GM12874 (cell line): ENCODE data around the gene SCGB3A1.

Source experiments
- CTCF ChIP-seq: IDR thresholded peaks from 2 replicates; pipeline ENCODE4 v1.5.1; 2011; ENCODE audit warnings: low read depth, mild to moderate bottlenecking, control low read depth, low read length, moderate library complexity; ENCODE audit not compliant: insufficient read depth

SCGB3A1 gene

GRCh38 chr5:180633283-180634177, 42.2 kb upstream of the SCGB3A1 start:
- TF ChIP-seq CTCF = no peak

DNA sequence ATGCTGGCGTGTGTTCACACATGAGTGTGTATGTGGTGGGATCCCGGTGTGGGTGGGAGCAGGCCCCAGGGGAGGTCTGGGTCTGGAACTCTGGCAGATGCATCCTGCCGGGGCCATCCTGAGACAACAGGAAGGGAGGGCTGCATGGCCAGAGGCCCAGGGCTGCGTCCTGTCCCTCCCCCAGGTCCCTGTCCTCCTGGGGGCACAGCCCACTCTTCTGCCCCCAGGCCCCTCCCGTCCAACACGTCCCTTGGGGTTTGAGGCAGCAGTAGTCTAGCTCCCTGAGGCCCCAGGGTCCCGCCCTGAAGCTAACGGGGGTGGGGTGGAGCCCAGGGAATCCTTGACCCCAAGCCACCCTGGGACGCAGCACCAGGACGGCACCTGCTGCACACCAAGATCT, 41.5 kb upstream of the SCGB3A1 start:
- no peak for TF ChIP-seq CTCF

DNA sequence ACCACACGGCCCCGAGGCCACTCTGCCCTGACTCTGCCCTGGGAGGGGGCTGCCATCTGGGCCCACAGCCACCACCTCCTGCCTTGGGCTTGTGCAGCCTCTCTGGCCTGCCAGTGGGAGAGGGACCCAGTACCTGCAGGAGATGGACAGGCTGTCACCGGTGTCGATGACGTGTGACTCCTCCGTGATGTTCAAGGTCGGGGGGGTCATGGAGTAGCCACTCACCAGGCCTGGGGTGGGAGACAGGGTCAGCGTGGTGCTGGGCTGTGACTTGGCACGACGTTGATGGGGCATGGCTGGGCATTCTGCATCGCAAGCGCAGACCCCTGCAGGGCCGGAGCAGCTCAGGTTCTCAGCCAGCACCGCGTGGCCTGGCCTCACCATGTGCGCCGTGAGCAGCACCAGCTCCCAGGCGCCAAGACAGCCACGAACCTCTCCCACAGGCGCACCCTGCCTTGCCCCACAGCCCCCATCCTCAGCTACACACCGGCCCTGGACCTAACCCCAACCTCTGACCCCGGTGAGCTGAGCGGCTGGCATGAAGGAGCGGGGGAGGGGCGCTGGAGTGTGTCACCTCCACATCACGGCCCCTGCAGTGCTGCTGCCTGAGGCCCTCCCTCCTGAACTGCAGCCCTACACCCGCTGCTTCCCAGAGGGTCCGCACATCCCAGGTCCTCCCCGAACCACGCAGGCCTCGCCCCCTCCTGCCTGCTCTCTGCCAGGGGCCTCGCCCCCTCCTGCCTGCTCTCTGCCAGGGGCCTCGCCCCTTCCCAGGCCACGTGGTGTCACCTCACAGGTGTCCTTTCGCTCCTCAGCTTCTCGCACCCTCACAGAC, 40.5 kb upstream of the SCGB3A1 start:
- TF ChIP-seq CTCF = no peak

GRCh38 chr5:180630426-180630825, 39.1 kb upstream of the SCGB3A1 start:
- no peak for TF ChIP-seq CTCF

- no peak for TF ChIP-seq CTCF
These were observed 38.6 kb upstream of the SCGB3A1 start for GRCh38 chr5:180629831-180630382.

- no peak for TF ChIP-seq CTCF
These were observed 37.8 kb upstream of the SCGB3A1 start for GRCh38 chr5:180628827-180629750.
